Testis (tissue), 3 donors: Measurements from ENCODE around the gene KIAA0232. TPM values are rescaled to one million over a fixed set of nuclear protein-coding genes. Genes with fewer than 3 reads are reported as not detected.

Experiments
- DNase-seq: peaks from one replicate; pipeline ENCODE4 v3.0.0-alpha.2; 2019
- H3K27ac ChIP-seq, 2 donors: fragments of 200-600 bp; sonication (generic); one replicate each; pipeline ENCODE4 v1.5.1; 2019
- H3K27me3 ChIP-seq: fragments of 200-600 bp; sonication (generic); one replicate; pipeline ENCODE4 v1.5.1; 2019
- H3K36me3 ChIP-seq: fragments of 200-600 bp; sonication (generic); one replicate; pipeline ENCODE4 v1.5.1; 2017; ENCODE audit warnings: low read depth; ENCODE audit errors: missing control alignments
- H3K4me1 ChIP-seq: fragments of 200-600 bp; sonication (generic); one replicate; pipeline ENCODE4 v1.5.1; 2019
- H3K4me3 ChIP-seq, 2 donors: fragments of 200-600 bp; sonication (generic); one replicate each; pipeline ENCODE4 v1.5.1; 2017 to 2019
- H3K9me3 ChIP-seq: fragments of 200-600 bp; sonication (generic); one replicate; pipeline ENCODE4 v1.5.1; 2017
- POLR2A ChIP-seq: fragments of 450-650 bp; IDR thresholded peaks from one replicate; pipeline ENCODE4 v1.6.1; 2017; ENCODE audit warnings: antibody characterized with exemption, mild to moderate bottlenecking, moderate library complexity
- WGBS, 2 donors: methylation state at CpG; one replicate each; pipeline ENCODE4 v1.1.5; 2018; 5-methylcytosine and 5-hydroxymethylcytosine counted together
- intact Hi-C: fragments of 100-400 bp; cut with DNase I; formaldehyde crosslinking; loops from one replicate; pipeline ENCODE4 v1.15.1; 2023; ENCODE audit warnings: low total_unique reads
- polyA plus RNA-seq: library from polyadenylated mRNA; stranded (reverse); fragments of 350-450 nt; fragmentation: Illumina TruSeq; extraction: RNeasy Lipid Tissue Mini Kit (QIAGEN cat#74804); gene quantifications from one replicate; pipeline ENCODE4 v1.2.3, GENCODE V29; 2014; ENCODE audit warnings: low read depth, low replicate concordance; ENCODE audit not compliant: insufficient read depth
- total RNA-seq, 2 donors: library from RNA; depleted of rRNA; stranded (reverse); fragments of >200 nt; gene quantifications; one replicate each; pipeline ENCODE4 v1.2.3, GENCODE V29; 2016
- TF ChIP-seq, protein P1 (sequence below), 3 experiments: fragments of 450-650 bp in 2 of 3; fragments of 200-600 bp in 1 of 3; sonication (generic) in 1 of 3; IDR thresholded peaks; one replicate each; pipeline ENCODE4 v1.5.1; 2016 to 2019; ENCODE audit warnings: antibody characterized with exemption in 3 of 3, mild to moderate bottlenecking in 2 of 3, moderate library complexity in 1 of 3

Gene KIAA0232
- total and polyA plus RNA-seq, 3 donors from 2014 or later: 22.7 to 48.0 (median 47.9) TPM

GRCh38 chr4:6811165-6811564, 28.6 kb downstream of the KIAA0232 start:
- TF ChIP-seq POLR2A: no peak
- TF ChIP-seq, protein P1, sequence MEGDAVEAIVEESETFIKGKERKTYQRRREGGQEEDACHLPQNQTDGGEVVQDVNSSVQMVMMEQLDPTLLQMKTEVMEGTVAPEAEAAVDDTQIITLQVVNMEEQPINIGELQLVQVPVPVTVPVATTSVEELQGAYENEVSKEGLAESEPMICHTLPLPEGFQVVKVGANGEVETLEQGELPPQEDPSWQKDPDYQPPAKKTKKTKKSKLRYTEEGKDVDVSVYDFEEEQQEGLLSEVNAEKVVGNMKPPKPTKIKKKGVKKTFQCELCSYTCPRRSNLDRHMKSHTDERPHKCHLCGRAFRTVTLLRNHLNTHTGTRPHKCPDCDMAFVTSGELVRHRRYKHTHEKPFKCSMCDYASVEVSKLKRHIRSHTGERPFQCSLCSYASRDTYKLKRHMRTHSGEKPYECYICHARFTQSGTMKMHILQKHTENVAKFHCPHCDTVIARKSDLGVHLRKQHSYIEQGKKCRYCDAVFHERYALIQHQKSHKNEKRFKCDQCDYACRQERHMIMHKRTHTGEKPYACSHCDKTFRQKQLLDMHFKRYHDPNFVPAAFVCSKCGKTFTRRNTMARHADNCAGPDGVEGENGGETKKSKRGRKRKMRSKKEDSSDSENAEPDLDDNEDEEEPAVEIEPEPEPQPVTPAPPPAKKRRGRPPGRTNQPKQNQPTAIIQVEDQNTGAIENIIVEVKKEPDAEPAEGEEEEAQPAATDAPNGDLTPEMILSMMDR (IDR thresholded peaks at IDR 0.05): no peak
- peaks cover 8% of the 10 kb centered on the region for H3K4me1 ChIP-seq
- intact Hi-C loops: no loop called here
- no peak overlapping the region for H3K27ac ChIP-seq
- WGBS, 2 donors: 82 to 87% methylated on average over 6 of the region's 6 CpGs
- no peak for DNase-seq
- no peak overlapping the region for H3K4me3 ChIP-seq
- H3K27me3 ChIP-seq: no peaks in the 10 kb centered on the region
- no peaks in the 10 kb centered on the region for H3K9me3 ChIP-seq
- no peaks in the 10 kb centered on the region for H3K36me3 ChIP-seq

DNA sequence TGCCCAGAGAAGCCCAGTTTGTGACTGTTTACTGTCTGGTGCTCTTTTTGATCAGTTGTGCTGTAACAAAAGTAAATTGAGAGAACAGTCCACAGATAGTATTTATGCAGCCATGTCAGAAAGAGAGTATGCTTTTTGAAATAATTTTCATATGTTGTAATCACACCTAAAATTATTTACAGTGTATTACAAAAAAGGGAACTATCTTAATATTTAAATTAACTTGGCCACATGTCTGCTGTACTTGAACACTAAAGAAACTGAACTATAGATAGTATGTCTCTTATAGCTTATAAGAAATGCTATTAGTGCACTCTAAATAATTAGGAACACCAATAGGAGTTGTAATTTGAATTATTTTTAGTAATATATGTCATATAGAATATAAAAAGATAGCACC, 30.2 kb downstream of the KIAA0232 start:
- H3K27me3 ChIP-seq: no peaks in the 10 kb centered on the region
- no peak overlapping the region for H3K27ac ChIP-seq
- no peak overlapping the region for H3K4me3 ChIP-seq
- H3K9me3 ChIP-seq: no peaks in the 10 kb centered on the region
- TF ChIP-seq, protein P1 (IDR thresholded peaks at IDR 0.05): no peak
- no peak for TF ChIP-seq POLR2A
- no peaks in the 10 kb centered on the region for H3K36me3 ChIP-seq
- intact Hi-C loops: no loop called here
- DNase-seq: no peak
- H3K4me1 ChIP-seq: peaks cover 4% of the 10 kb centered on the region

DNA sequence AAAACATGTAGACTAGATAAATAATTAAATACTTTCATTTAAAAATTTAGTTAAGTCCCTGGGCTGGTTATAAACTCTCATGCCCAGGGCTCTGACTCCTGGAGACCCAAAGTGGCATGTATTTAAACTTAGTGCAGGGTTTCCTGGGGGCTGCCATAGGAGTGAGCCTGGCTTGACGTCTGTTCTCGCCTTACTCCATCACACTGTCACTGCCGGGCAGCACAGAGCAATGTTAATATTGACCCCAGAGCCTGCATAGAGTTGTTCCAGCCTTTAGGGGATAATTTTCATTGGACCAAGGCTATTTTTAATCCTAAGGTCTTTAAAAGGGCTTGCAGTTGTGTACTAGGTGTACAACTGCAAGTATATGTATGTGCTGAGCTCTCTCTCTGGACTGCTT, 31.2 kb downstream of the KIAA0232 start:
- 76 to 86% methylated on average over 3 of the region's 3 CpGs for WGBS, 2 donors
- intact Hi-C loops: no loop called here
- H3K9me3 ChIP-seq: no peaks in the 10 kb centered on the region
- H3K27ac ChIP-seq: no peak overlapping the region
- no peaks in the 10 kb centered on the region for H3K36me3 ChIP-seq
- no peak for DNase-seq
- H3K4me1 ChIP-seq: peaks cover 4% of the 10 kb centered on the region
- TF ChIP-seq, protein P1 (IDR thresholded peaks at IDR 0.05): no peak
- no peak for TF ChIP-seq POLR2A
- no peaks in the 10 kb centered on the region for H3K27me3 ChIP-seq
- H3K4me3 ChIP-seq: no peak overlapping the region

GRCh38 chr4:6815029-6815836, 32.7 kb downstream of the KIAA0232 start:
- WGBS, 2 donors: 71 to 77% methylated on average over 9 of the region's 9 CpGs
- intact Hi-C loops: no loop called here

More at GRCh38 chr4:6815029-6815836, 32.7 kb downstream of the KIAA0232 start:
- no peak overlapping the region for H3K27ac ChIP-seq
- H3K4me1 ChIP-seq: peaks cover 4% of the 10 kb centered on the region
- H3K27me3 ChIP-seq: no peaks in the 10 kb centered on the region
- no peak for DNase-seq
- no peak overlapping the region for H3K4me3 ChIP-seq
- H3K9me3 ChIP-seq: no peaks in the 10 kb centered on the region
- H3K36me3 ChIP-seq: no peaks in the 10 kb centered on the region
- TF ChIP-seq, protein P1 (IDR thresholded peaks at IDR 0.05): no peak
- TF ChIP-seq POLR2A: no peak
